Type B pancreatic cell (in vitro differentiated cells): Measurements from ENCODE around the gene PRG3. TPM values are rescaled to one million over a fixed set of nuclear protein-coding genes. Genes with fewer than 3 reads are reported as not detected.
A peak's percentile ranks its signal among the peaks of the same experiment; 100 is the strongest.
"Not testable (repeated sequence)": the region's sequence is repeated elsewhere in the genome, so short reads cannot be mapped to it uniquely, and the experiment has no call there.

Experiments
- DNase-seq: peaks from one replicate; pipeline ENCODE4 v3.0.0; 2021; ENCODE audit warnings: mixed read lengths; ENCODE audit not compliant: unreplicated experiment; ENCODE audit errors: extremely low spot score
- H3K27ac Mint-ChIP-seq: 2 replicates; pipeline ENCODE4 v1.8.0; 2021; ENCODE audit warnings: mild to moderate bottlenecking, mixed read lengths
- H3K27me3 Mint-ChIP-seq: 2 replicates; pipeline ENCODE4 v1.8.0; 2021; ENCODE audit warnings: mixed read lengths
- H3K36me3 Mint-ChIP-seq: 2 replicates; pipeline ENCODE4 v1.8.0; 2021; ENCODE audit warnings: mixed read lengths
- H3K4me1 Mint-ChIP-seq: one replicate; pipeline ENCODE4 v1.8.0; 2021; ENCODE audit warnings: mixed read lengths; ENCODE audit not compliant: unreplicated experiment
- H3K4me3 Mint-ChIP-seq: 2 replicates; pipeline ENCODE4 v1.8.0; 2021; ENCODE audit warnings: mild to moderate bottlenecking, mixed read lengths
- H3K9me3 Mint-ChIP-seq: 2 replicates; pipeline ENCODE4 v1.8.0; 2021; ENCODE audit warnings: mixed read lengths
- CTCF ChIP-seq: fragments of 200-600 bp; sonication (generic); conservative IDR thresholded peaks from 2 replicates; pipeline ENCODE4 v1.5.0; 2021; ENCODE audit warnings: antibody characterized with exemption, mild to moderate bottlenecking
- total RNA-seq: library from RNA; stranded (reverse); gene quantifications from 2 replicates; pipeline ENCODE4 v1.2.1, GENCODE V29; 2021; ENCODE audit warnings: low replicate concordance

Gene PRG3
- total RNA-seq, 1 donor from 2014 or later = not detected

DNA sequence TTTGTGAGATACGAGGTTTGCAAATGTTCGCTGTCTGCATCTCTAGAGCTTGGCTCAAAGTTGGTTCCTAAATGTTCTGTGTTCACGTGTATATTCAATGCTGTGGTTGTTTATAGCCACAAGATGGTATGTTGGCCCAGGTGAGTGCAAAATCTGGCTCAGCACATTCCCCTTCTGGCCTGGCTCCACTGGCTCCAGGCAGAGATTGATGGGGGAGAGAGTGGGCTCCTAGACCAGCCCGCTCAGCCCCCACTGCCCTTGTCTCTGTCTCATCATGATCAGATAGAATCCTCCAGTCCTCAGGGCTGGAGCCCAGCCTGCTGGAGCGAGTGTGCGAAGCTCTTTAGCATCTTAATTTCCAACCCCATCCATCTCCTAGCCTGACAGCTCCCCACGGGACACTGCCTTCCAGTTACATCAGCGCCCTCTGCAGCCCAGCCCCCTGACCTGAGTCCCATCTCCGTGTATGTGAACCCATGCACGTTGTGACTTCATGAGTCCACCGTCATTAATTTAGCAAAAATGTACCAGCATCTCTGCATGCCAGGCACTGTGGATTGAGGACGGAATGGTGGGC lies 40.8 kb downstream of the PRG3 start:
- Mint-ChIP-seq H3K9me3 (no peaks in the 10 kb centered on the region), H3K4me3 (peak overlapping the region; percentile 39), H3K27ac (peak overlapping the region; percentile 82), H3K4me1 (peaks cover 48% of the 10 kb centered on the region), H3K36me3 (no peaks in the 10 kb centered on the region), H3K27me3 (peaks cover 3% of the 10 kb centered on the region)
- TF ChIP-seq CTCF = peak; percentile 18
- no peak for DNase-seq

DNA sequence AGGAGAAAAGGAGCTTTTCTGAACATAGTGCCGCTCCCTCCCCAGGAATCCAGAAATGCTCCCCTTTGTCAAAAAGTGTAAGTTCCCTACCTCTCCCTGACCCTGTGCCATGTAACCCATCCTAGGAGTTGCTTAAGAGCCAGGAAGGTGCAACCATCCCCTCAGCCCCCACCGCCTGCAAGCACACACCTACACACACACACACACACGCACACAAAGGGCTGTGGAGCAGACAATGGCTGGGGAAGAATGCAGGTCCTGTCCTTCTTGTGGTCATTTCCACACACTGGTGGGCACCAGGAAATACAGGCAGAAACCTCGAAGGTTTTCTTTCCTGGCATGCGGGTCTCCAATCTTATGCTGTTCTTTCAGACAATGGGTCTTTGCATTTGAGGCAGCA lies 41.6 kb downstream of the PRG3 start:
- Mint-ChIP-seq H3K9me3 (no peaks in the 10 kb centered on the region), H3K27me3 (peaks cover 3% of the 10 kb centered on the region), H3K27ac (peak overlapping the region; percentile 82), H3K4me3 (peak overlapping the region; percentile 27), H3K4me1 (peaks cover 56% of the 10 kb centered on the region), H3K36me3 (peaks cover 2% of the 10 kb centered on the region)
- no peak for TF ChIP-seq CTCF
- no peak for DNase-seq

GRCh38 chr11:57338142-57338541 lies 42.8 kb downstream of the PRG3 start, which contains the start of gene P2RX3:
TSS of gene P2RX3 (plus strand) at chr11:57338352. CDS start at chr11:57338551, 199 bp downstream.
- TF ChIP-seq CTCF = no peak
- no peak for DNase-seq
- no peaks in the 10 kb centered on the region for H3K9me3 Mint-ChIP-seq
- peaks cover 3% of the 10 kb centered on the region for H3K27me3 Mint-ChIP-seq
- peak within 1 kb of the TSS; percentile 82 for H3K27ac Mint-ChIP-seq
- H3K4me3 Mint-ChIP-seq = peak within 1 kb of the TSS; percentile 17
- peaks cover 54% of the 10 kb centered on the region for H3K4me1 Mint-ChIP-seq
- peaks cover 6% of the 10 kb centered on the region for H3K36me3 Mint-ChIP-seq

DNA sequence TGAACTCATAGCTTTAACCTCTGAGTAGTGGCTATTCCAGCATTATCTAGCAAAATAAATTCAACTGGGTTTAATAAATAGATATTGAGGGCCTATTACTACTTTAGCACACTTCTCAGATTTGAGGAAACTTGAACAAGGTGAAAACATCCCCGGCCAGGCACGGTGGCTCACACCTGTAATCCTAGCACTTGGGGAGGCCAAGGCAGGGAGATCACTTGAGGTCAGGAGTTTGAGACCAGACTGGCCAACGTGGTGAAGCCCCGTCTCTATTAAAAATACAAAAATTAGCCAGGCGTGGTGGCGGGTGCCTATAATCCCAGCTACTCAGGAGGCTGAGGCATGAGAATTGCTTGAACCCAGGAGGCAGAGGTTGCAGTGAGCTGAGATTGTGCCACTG lies 44.1 kb downstream of the PRG3 start:
- Mint-ChIP-seq H3K4me1 (peaks cover 49% of the 10 kb centered on the region), H3K27ac (peak overlapping the region; percentile 98), H3K4me3 (peak overlapping the region; percentile 95)
- H3K36me3 Mint-ChIP-seq, H3K9me3 Mint-ChIP-seq, DNase-seq, H3K27me3 Mint-ChIP-seq: not testable (repeated sequence)

GRCh38 chr11:57336111-57336666 lies 44.8 kb downstream of the PRG3 start:
- no peak for DNase-seq
- Mint-ChIP-seq H3K4me1 (peaks cover 49% of the 10 kb centered on the region), H3K4me3 (peak overlapping the region; percentile 95), H3K36me3 (peaks cover 8% of the 10 kb centered on the region), H3K27ac (peak overlapping the region; percentile 98), H3K9me3 (no peaks in the 10 kb centered on the region), H3K27me3 (peaks cover 3% of the 10 kb centered on the region)
- TF ChIP-seq CTCF = no peak

GRCh38 chr11:57335343-57336110 lies 45.4 kb downstream of the PRG3 start, which contains the start of gene SSRP1:
TSS of gene SSRP1 (minus strand) at chr11:57335892. CDS start at chr11:57335121, 771 bp downstream.
- Mint-ChIP-seq H3K27me3 (peaks cover 3% of the 10 kb centered on the region), H3K4me1 (peaks cover 45% of the 10 kb centered on the region), H3K9me3 (no peaks in the 10 kb centered on the region), H3K27ac (peak within 1 kb of the TSS; percentile 98), H3K4me3 (peak within 1 kb of the TSS; percentile 95), H3K36me3 (peaks cover 15% of the 10 kb centered on the region)
- peak; percentile 86 for DNase-seq
- TF ChIP-seq CTCF = no peak
